ENCODE data around the gene CRLF1. TPM values are rescaled to one million over a fixed set of nuclear protein-coding genes. Genes with fewer than 3 reads are reported as not detected.

CRLF1 gene
- total RNA-seq, 1 donor from 2014 or later = 55.3 TPM

- Mint-ChIP-seq H3K4me3 (ENCODE audit: unreplicated experiment) (no peak overlapping the region), H3K4me1 (ENCODE audit: low read depth, unreplicated experiment) (peaks cover 2% of the 10 kb centered on the region), H3K27me3 (ENCODE audit: unreplicated experiment) (peaks cover 12% of the 10 kb centered on the region), H3K27ac (ENCODE audit: unreplicated experiment) (no peak overlapping the region), H3K36me3 (ENCODE audit: unreplicated experiment) (no peaks in the 10 kb centered on the region), H3K9me3 (ENCODE audit: unreplicated experiment) (peaks cover 10% of the 10 kb centered on the region)
- TF ChIP-seq CTCF (IDR thresholded peaks at IDR 0.05; ENCODE audit: partially characterized antibody, unreplicated experiment) = no peak
- DNase-seq = peak; percentile 68
Observed at GRCh38 chr19:18596752-18597157, 9.8 kb downstream of the CRLF1 start.

GRCh38 chr19:18595475-18595874 lies 11.1 kb downstream of the CRLF1 start:
- TF ChIP-seq CTCF (IDR thresholded peaks at IDR 0.05; ENCODE audit: partially characterized antibody, unreplicated experiment) = no peak
- Mint-ChIP-seq H3K27me3 (ENCODE audit: unreplicated experiment) (peaks cover 12% of the 10 kb centered on the region), H3K27ac (ENCODE audit: unreplicated experiment) (no peak overlapping the region), H3K36me3 (ENCODE audit: unreplicated experiment) (no peaks in the 10 kb centered on the region), H3K4me1 (ENCODE audit: low read depth, unreplicated experiment) (peaks cover 4% of the 10 kb centered on the region), H3K4me3 (ENCODE audit: unreplicated experiment) (peak overlapping the region; percentile 49), H3K9me3 (ENCODE audit: unreplicated experiment) (peaks cover 17% of the 10 kb centered on the region)
- DNase-seq = no peak

- peak overlapping the region; percentile 90 for H3K27ac Mint-ChIP-seq (ENCODE audit: unreplicated experiment)
- no peak for DNase-seq
Observed at GRCh38 chr19:18594824-18595373, 11.7 kb downstream of the CRLF1 start.

GRCh38 chr19:18594096-18594823 lies 12.3 kb downstream of the CRLF1 start:
- H3K9me3 Mint-ChIP-seq (ENCODE audit: unreplicated experiment) = peaks cover 25% of the 10 kb centered on the region
- H3K4me1 Mint-ChIP-seq (ENCODE audit: low read depth, unreplicated experiment) = peaks cover 5% of the 10 kb centered on the region
- peaks cover 15% of the 10 kb centered on the region for H3K27me3 Mint-ChIP-seq (ENCODE audit: unreplicated experiment)
- H3K4me3 Mint-ChIP-seq (ENCODE audit: unreplicated experiment) = peak overlapping the region; percentile 91
- H3K27ac Mint-ChIP-seq (ENCODE audit: unreplicated experiment) = peak overlapping the region; percentile 90
- peak; percentile 93 for TF ChIP-seq CTCF (IDR thresholded peaks at IDR 0.05; ENCODE audit: partially characterized antibody, unreplicated experiment)
- DNase-seq = peak; percentile 87
- no peaks in the 10 kb centered on the region for H3K36me3 Mint-ChIP-seq (ENCODE audit: unreplicated experiment)

More at GRCh38 chr19:18594824-18595373, 11.7 kb downstream of the CRLF1 start:
- Mint-ChIP-seq H3K36me3 (ENCODE audit: unreplicated experiment) (no peaks in the 10 kb centered on the region), H3K27me3 (ENCODE audit: unreplicated experiment) (peaks cover 13% of the 10 kb centered on the region), H3K4me3 (ENCODE audit: unreplicated experiment) (peak overlapping the region; percentile 91), H3K4me1 (ENCODE audit: low read depth, unreplicated experiment) (peaks cover 5% of the 10 kb centered on the region), H3K9me3 (ENCODE audit: unreplicated experiment) (peaks cover 22% of the 10 kb centered on the region)
- TF ChIP-seq CTCF (IDR thresholded peaks at IDR 0.05; ENCODE audit: partially characterized antibody, unreplicated experiment) = no peak

Data from glutamatergic neuron (in vitro differentiated cells).